GM10248 (cell line): ENCODE data around the gene ZC2HC1C.
A peak's percentile ranks its signal among the peaks of the same experiment; 100 is the strongest.

Source experiments
- CTCF ChIA-PET: fragments of 300-600 bp; sonication (Branson Sonifier 250); formaldehyde crosslinking; extraction: SDS; loops from one replicate; lab custom pipeline; 2021; ENCODE audit warnings: antibody characterized with exemption; lab: Yijun Ruan, JAX
- POLR2A ChIA-PET: fragments of 350-650 bp; sonication (Branson Sonifier 250); formaldehyde crosslinking; extraction: SDS; loops from one replicate; lab custom pipeline; 2020; ENCODE audit warnings: antibody characterized with exemption; lab: Yijun Ruan, JAX
- DNase-seq: peaks from one replicate; pipeline ENCODE4 v3.0.0; 2012; ENCODE audit errors: extremely low spot score
- TF ChIP-seq, protein P1 (sequence below): IDR thresholded peaks from 2 replicates; pipeline ENCODE4 v1.5.1; 2012; ENCODE audit warnings: mild to moderate bottlenecking, low read depth; ENCODE audit errors: extremely low read depth, missing control alignments, control extremely low read depth

Gene ZC2HC1C

DNA sequence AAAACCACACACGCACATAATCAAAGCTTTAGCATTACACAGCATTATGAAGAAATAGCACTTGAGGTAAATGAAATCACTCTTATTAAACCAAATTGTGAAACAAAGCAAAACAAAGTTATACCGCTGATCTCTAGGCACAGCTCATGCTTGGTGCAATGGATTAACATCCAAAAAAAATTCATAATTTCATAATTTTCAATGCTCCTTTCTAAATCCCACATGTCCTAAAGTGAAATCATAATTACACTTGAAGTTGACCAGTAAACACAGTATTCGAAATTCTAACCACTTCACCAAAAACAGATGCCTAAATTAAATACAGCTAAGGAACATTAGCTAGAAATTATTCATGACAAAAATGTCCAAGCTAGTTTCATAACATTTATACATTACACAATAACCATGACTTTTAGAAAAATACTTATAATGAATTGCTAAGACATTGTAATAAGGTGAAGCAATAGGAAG is 19.7 kb upstream of the ZC2HC1C start:
- CTCF ChIA-PET: interaction anchor here (1.0 to 2.3 kb wide), 6 partner anchors 15 to 104 kb away, joined by 3 to 10 read pairs (median 4); partner anchors contain the start of gene ACYP1
- POLR2A ChIA-PET: no interaction called here
- TF ChIP-seq, protein P1, sequence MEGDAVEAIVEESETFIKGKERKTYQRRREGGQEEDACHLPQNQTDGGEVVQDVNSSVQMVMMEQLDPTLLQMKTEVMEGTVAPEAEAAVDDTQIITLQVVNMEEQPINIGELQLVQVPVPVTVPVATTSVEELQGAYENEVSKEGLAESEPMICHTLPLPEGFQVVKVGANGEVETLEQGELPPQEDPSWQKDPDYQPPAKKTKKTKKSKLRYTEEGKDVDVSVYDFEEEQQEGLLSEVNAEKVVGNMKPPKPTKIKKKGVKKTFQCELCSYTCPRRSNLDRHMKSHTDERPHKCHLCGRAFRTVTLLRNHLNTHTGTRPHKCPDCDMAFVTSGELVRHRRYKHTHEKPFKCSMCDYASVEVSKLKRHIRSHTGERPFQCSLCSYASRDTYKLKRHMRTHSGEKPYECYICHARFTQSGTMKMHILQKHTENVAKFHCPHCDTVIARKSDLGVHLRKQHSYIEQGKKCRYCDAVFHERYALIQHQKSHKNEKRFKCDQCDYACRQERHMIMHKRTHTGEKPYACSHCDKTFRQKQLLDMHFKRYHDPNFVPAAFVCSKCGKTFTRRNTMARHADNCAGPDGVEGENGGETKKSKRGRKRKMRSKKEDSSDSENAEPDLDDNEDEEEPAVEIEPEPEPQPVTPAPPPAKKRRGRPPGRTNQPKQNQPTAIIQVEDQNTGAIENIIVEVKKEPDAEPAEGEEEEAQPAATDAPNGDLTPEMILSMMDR: no peak
- DNase-seq: no peak

DNA sequence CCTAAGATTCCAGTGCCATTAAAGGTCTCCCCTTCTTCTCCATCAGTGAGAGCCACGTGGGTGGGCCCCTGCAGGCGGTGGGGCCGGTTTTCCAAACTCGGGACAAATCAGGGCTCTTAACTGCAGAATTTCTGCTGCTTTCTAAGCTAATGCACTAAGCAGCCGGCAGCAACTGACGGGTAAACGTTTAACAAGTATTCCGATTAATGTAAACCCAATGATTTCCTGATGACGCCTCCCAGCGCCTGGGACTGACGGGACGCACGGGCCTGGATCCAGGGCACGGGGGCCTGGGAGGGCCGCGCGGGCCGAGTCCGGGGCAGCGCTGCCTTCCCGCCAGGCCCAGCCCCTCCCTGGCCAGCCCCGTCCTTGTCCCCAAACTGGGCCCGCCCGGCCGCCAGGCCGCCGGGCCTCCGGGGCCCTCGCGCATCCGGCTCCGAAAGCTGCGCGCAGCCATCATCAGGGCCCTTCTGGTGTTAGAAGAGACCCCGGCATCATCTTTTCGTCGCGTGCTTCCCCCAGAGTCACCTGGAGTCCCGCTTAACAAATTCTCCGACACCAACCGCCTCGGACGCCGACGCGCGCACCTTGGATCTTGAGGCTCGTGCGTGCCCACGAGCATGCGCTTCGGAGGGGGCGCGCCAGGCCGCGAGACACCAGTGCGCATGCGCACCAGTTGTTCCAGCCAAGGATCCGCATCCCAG is 18.4 kb upstream of the ZC2HC1C start, which contains the start of gene MLH3:
MLH3 (minus strand) TSS at position 616 of the 704 bp plus-strand sequence. CDS start 1,812 bp downstream, outside the sequence.
- CTCF ChIA-PET: interaction anchor here (1.2 to 2.3 kb wide), 3 partner anchors 11 to 190 kb away, joined by 4 to 5 read pairs (median 4); no protein-coding TSS in a partner anchor
- TF ChIP-seq, protein P1: no peak
- POLR2A ChIA-PET: interaction anchor here (0.8 kb wide), 1 partner anchor 13 kb away, joined by 3 read pairs; the partner anchor contains the start of gene ACYP1
- peak; percentile 91 for DNase-seq

DNA sequence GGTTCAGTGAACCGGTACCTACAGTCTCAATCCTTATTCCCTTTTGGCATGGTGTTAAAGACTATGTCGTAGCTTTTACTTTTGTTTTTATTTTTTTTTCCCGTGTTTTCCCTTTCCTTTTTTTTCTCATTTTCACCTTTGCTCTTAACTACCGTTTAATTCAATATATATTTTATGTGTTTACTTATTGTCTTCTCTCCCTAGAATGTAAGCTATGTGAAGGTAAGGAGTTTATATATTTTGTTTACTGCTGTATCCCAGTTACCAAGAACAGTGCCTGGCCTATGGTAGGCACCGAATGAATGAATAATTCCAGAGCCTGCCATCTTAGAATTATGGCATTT is 17.9 kb upstream of the ZC2HC1C start:
- TF ChIP-seq, protein P1: no peak
- ChIA-PET POLR2A (interaction anchor here (0.8 kb wide), 1 partner anchor 12 kb away, joined by 3 read pairs; the partner anchor contains the start of gene ACYP1), CTCF (interaction anchor here (0.7 to 2.3 kb wide), 4 partner anchors 11 to 190 kb away, joined by 3 to 6 read pairs (median 4); no protein-coding TSS in a partner anchor)
- no peak for DNase-seq

DNA sequence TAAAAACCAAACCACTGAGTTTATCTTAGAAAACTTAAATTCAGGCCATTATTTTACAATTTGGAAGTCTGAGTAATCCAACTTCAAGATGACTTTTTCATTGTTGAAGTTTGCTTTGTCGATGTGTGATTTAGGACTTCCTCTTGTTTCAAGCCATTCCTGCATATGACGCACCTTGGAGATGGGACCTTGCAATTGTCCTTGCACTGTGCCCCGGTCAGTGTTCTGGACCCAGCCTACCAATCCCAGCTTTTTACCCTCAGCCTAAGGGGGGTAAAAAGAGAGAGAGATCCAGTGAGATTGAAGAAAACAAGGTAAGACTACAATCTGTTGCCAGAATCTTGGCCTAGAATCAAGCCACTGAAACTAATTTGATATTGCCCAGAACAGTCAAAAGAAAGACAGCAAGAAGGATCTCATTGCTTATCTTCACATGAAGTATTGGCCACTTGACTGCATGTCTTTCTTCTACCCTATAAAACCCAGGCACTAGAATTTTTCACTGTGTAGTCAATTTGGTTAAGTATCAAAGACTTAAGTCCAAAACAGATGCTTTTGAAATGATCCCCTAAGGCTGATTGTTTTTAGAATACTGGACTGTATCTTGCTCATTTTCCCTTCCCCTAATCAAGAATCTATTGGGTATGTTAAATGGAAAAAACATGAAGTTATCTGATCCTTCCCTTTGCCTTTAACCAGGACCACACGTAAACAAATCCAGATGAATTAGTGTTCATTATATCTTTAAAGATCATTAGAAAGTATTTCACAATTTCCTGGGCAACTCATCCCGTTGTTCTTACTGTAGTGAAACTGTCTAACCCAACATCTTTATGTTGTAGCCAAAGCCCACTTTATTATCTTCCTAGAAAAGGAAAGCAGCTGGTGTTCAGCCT is 15.8 kb upstream of the ZC2HC1C start:
- TF ChIP-seq, protein P1: no peak
- no peak for DNase-seq
- CTCF ChIA-PET: interaction anchor here (1.7 to 2.3 kb wide), 2 partner anchors 10 to 108 kb away, joined by 3 to 5 read pairs; partner anchors contain the start of gene ACYP1
- POLR2A ChIA-PET: no interaction called here

DNA sequence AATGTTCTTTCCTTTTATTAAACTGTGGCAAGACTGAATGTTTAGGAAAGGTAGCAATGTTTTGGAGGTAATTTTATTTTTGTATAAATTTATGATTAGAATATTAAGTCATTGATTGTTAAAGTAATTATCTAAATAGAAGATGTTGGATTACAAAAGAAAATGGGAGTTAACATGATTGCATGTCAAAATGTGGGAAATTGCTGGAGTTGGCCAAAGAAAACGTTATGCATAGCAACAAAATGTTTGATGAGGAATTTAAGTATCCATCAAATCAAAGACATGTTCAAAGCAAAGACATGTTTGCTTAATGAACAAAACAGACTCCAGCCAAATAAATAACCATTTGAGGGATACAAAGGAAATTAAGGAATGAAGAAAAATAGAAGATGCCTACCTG is 15.0 kb upstream of the ZC2HC1C start:
- CTCF ChIA-PET: no interaction called here
- TF ChIP-seq, protein P1: no peak
- POLR2A ChIA-PET: no interaction called here
- DNase-seq: no peak

DNA sequence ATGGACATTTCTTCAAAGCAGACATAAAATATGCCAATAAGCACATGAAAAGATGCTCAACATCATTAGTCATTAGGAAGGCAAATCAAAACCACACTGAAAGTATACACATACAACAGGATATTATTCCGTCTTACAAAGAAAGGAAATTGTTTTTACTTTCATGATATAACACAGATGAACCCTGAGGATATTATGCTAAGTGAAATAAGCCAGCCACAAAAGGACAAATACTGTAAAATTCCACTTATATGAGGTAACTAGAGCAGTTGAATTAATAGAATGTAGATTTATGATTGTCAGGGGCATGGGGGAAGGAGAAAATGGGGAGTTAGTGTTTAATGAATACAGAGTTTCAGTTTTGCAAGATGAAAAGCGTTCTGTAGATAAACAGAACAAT is 9.8 kb upstream of the ZC2HC1C start:
- TF ChIP-seq, protein P1: no peak
- CTCF ChIA-PET: interaction anchor here (1.0 kb wide), 1 partner anchor 29 kb away, joined by 3 read pairs; no protein-coding TSS in a partner anchor
- POLR2A ChIA-PET: no interaction called here
- no peak for DNase-seq
